KBM-7 (cell line): ENCODE data around the gene FAM193A.
A peak's percentile ranks its signal among the peaks of the same experiment; 100 is the strongest.
"Not testable (repeated sequence)": the region's sequence is repeated elsewhere in the genome, so short reads cannot be mapped to it uniquely, and the experiment has no call there.

Experiments
- DNase-seq: peaks from one replicate; pipeline ENCODE4 v3.0.0-alpha.2; 2015
- in situ Hi-C: fragments of 300-500 bp; cut with MboI; formaldehyde crosslinking; loops from 2 replicates; pipeline ENCODE4 v1.14.3; 2020; ENCODE audit warnings: low sequenced_read_pairs, low pct_unique_long_range_greater_than_20kb, mixed read lengths

FAM193A gene

DNA sequence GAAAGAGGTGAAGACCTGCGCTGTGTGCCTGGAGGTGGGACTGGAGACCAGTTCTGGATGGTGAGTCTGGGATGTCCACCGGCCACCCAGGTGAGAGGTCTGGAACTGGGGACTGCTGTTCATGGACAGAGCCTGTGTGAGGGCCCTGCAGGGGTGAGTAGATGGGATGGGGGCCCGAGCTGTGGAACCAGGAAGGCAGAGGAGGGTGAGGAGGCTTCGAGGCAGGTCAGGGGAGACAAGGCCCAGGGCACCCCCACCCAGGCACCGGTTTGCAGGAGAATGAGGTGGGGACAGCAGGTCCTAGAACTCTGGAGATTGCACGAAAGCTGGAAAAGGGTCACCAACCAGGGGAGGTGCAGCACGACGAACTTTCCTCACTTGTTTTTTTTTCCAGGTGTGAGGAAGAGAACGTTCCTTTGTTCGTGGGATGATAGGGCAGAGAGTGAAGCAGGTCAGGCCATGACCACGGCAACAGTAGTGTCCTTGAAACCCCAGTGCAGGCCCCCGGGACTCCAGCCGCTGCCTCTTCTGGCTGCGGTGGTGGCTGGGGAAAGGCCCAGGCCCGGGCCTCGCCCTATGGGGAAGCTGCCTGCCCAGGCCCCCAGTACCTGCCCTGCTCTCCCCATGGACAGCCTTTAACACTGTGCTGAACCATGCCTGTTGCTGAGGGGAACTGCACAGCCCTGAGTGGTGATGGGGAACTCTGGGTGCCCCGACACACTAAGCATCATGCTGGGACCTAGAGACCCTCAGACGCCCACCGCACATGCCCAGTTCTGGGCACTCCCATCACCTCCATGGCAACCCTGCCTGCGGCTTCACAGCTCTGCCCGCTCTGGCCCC lies 196.8 kb downstream of the FAM193A start:
- DNase-seq, result no peak
- in situ Hi-C loops, result no loop called here

DNA sequence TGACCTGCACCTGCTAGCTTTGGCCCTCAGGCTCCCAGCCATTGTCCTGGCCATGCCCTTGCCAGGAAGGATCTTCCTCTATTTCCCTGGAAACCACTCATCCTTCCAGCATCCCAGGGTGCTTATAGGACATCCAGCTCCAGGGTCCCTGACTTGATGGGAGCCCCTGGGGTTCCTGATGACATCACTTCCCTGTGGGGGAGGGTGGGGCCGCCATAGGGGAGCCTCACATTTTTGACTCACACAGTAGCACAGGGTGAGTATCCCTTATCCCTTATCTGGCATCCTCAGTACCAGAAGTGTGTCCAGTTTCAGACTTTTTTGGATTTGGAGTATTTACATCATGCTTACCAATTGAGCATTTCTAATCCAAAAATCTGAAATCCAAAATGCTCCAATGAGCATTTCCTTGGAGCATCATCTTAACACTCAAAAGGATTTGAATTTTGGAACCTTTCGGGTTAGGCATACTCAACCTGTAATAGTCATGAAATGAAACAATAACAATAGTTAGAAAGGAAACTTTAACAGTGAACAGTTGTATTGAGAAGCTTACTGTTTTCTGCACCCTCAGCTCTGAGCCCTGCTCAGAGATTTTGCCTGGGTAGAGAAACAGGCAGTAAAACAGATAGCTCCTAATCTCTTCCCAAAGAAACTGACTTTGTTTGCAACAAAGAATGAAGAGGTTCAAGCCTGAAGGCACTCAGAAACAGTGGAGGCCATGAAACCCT lies 197.6 kb downstream of the FAM193A start:
- DNase-seq, result no peak
- in situ Hi-C loops, result no loop called here

- in situ Hi-C loops, result no loop called here
- DNase-seq, result peak; percentile 55
These were observed 198.2 kb downstream of the FAM193A start for GRCh38 chr4:2734612-2735011.

- in situ Hi-C loops, result no loop called here
- DNase-seq, result no peak
These were observed 199.4 kb downstream of the FAM193A start for GRCh38 chr4:2735869-2736268.

GRCh38 chr4:2738296-2738695 lies 201.8 kb downstream of the FAM193A start:
- DNase-seq, in situ Hi-C loops: not testable (repeated sequence)

DNA sequence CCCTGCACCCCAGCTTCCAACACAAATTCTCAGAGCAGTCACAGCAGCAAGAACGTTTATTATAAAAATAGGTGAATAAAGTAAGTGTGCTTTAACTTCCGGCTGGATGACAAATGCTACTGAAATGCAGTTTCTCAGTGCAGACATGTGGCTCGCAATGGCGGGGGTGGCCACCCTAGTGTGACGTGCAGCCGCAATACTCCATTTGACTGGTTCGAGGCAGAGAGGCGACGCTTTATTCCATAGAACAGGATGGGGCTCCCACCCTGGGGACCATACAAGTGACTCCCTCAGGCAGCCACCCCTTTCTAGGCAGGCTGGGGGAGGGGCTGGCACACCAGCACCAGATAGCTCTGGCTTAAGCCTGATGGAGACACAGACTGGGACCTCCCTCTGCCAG lies 205.2 kb downstream of the FAM193A start:
- no peak for DNase-seq
- in situ Hi-C loops, result no loop called here

- DNase-seq, result no peak
- in situ Hi-C loops, result no loop called here
These were observed 205.8 kb downstream of the FAM193A start for GRCh38 chr4:2742081-2742822.

DNA sequence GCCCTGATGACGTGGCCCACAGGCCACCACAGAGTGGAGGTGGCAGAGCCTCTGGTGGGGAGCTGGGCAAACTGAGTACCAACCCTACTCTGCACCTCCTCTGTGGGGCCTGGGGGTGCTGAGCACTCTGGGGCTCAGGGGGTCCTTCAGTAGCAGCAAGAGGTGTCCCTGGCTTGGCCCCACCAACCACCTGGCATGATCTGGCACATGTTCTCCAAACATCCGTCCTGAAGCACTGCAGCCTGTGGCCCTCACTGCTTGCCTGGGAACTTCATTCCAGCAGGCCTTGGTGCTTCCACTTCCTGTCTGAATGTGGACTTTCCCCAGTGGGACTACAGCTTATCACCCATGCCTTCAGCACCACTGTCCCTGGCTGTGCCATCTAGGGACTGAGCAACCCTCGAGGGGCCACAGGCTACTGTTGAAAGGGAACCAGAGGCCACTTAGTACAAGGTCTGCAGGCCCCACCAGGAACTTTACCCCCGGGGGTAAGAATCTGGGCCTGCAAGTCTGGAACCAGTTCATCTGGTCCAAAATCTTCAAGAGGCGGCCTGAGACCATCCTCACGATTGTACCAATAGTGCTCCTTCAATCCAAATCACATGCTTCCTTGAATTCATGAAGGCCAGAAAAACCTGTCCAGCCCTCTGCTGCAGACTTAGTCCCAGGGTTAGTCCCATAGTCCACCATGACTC lies 206.5 kb downstream of the FAM193A start:
- no peak for DNase-seq
- in situ Hi-C loops, result no loop called here

DNA sequence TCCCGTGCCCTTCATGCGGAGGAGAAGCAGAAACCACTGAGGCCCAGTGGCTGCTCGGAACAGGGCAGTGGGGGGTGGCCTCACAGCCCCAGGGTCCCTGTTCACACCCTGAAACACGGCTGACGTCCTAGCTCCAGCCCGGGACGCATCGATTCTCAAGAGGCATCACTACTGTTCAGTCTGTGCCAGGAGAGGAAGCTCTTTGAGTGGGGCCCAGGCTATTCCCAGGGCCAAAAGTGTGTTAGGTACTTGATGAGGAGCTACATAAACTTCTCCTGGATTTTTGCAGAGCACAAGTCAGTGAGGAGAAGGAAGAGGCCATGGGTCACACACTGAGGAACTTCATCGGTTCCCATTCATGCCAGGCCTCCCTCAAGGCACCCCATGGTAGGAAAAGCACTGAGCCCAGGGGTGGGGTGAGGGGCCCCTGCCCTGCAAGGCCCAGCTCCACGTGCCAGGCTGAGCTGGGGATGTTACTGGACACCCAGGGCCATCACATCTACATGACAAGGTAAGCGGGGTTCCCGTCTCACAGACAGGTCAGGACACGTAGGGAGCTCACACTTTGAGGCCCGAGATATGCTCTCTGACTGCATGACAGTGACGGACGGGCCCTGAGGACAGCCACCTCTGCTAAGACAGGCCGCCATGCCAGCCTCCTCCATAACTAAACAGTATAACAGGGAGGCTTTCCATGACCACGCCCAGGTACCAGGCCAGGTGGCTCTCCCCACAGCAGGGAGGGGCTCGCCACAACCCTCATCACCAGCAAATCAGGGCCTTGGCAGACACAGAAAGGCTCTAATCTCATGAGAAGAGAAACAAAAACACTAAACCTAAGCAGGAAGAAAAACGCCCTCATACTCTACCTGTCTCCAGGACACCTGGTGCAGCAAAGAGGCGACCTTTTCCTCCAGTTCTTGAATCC lies 207.3 kb downstream of the FAM193A start:
- no peak for DNase-seq
- in situ Hi-C loops, result no loop called here

GRCh38 chr4:2744576-2745270 lies 208.3 kb downstream of the FAM193A start:
- in situ Hi-C loops, result no loop called here
- DNase-seq, result no peak

DNA sequence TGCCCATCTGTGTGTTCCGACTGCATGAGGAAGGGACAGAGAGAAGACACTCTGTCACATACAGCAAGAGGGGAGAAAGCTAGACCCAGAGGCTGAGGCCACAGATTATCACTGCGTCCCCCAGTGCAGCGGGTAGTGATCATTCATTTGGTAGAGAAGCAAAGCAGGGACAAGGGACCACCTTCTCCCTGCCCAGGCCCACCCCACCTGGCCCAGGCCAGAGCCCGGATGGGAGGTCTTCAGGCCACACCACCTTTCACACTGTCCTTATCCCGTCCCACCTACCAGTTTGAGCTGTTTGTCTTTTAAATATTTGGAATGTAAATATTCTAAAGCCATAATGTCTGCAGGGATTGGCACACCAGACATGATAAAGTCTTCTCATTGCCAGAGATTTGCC lies 209.1 kb downstream of the FAM193A start:
- DNase-seq, result no peak
- in situ Hi-C loops, result no loop called here

DNA sequence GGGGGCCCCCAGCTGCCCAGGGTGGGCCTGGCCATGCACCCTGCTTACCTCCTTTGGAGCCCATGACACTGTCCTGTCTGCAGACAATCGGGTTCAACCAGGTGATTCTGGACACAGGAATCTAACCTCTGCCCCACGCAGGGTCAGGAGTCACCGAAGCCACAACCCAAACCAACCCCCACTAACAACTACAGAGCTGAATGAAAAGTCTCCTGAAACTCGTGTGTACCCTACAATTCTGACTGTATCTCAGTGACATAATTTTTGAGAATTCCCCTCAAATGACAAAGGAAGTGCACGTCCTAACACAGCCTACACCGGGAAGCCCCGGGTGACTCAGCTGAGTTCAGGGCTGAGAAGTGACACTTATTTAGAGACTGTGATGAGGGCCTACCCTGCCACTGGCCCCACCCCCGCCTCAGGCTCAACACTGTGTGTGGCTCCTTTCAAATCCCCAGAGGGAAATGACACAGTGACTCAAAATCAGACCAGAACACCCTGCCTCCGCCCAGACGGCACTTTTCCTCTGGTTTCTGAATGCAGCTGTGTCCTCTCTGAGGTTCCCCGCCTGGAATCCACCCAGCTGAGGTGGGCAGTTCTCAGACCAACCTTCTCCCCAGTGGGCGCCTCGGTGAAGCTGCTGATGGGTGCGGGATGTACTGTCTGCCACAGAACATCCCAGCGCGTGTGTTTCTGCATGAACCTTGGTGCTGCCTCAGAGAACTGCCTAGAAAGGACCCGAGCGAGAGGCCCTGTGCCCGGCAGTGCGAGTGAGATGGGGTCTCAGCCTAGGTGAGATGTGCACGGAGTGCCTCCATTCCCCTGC lies 209.7 kb downstream of the FAM193A start:
- in situ Hi-C loops, result no loop called here
- no peak for DNase-seq

DNA sequence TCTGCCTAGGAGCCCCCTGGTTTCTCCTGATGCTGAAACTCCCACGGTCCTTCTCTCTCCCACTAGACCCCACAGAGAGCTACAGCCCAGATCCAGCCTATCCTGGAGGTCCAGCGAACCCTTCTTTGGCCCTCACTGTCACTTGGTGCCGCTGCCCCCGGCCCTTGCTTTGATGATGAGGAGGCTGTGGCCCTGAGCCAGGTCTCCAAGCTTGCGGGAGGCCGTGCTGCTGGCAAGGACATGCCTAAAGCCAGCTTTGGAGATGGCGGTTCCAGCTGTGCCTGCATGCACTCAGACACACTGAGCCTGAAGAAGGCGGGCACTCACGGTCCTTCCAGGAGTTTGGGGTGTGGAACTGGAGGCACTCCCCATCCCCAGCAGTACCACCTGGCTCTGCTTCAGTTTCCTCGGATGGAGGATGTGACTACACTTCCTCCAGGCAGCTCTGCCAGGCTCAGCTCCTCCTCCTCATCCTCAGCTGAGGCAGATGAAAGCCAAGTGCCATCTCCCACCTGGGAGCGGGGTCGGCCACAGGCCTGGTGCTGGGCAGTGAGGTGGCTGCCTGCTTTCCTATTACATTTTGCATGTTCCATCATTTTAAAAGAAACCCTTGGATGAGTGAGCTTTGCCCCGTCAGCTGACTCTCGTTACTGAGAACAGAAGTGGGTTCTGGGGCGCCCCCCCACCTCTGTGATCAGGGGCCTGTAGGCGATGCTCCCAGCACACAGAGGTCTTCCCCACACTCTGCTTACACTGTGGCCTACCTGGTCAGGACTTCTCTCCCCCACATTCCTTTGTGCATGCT lies 210.6 kb downstream of the FAM193A start:
- in situ Hi-C loops, result no loop called here
- DNase-seq, result no peak

GRCh38 chr4:2750719-2751605 lies 214.5 kb downstream of the FAM193A start:
- DNase-seq, result no peak
- in situ Hi-C loops, result loop anchor here (10.0 kb wide), 1 partner anchor 184 kb away; no protein-coding TSS in a partner anchor

- DNase-seq, result no peak
- in situ Hi-C loops, result loop anchor here (10.0 kb wide), 1 partner anchor 181 kb away; no protein-coding TSS in a partner anchor
These were observed 217.0 kb downstream of the FAM193A start for GRCh38 chr4:2753436-2753835.
